RWPE2 (cell line): ENCODE results near the gene EPS8L1.

Experiments used
- ATAC-seq: fragments of 200-7000 bp; cut with Tn5 transposase; 3 replicates; pipeline ENCODE4 v1.9.1; 2021; ENCODE audit warnings: low read depth
- DNase-seq: peaks from one replicate; pipeline ENCODE4 v3.0.0-alpha.2; 2020; ENCODE audit warnings: low spot score
- H3K27ac ChIP-seq: fragments of 450-650 bp; 2 replicates; pipeline ENCODE4 v1.5.1; 2017; ENCODE audit warnings: mild to moderate bottlenecking; ENCODE audit not compliant: poor library complexity, severe bottlenecking
- H3K27me3 ChIP-seq: fragments of 250-450 bp; sonication (Bioruptor Pico); 2 replicates; pipeline ENCODE4 v1.5.1; 2021; ENCODE audit warnings: mild to moderate bottlenecking, moderate library complexity; ENCODE audit not compliant: insufficient read depth, poor library complexity, severe bottlenecking
- H3K36me3 ChIP-seq: fragments of 250-450 bp; sonication (Bioruptor Pico); 2 replicates; pipeline ENCODE4 v1.5.1; 2020; ENCODE audit warnings: low read depth, mild to moderate bottlenecking, moderate library complexity
- H3K4me1 ChIP-seq: fragments of 250-450 bp; sonication (Bioruptor Pico); 2 replicates; pipeline ENCODE4 v1.5.1; 2021; ENCODE audit warnings: mild to moderate bottlenecking, moderate library complexity; ENCODE audit not compliant: insufficient read depth, poor library complexity, severe bottlenecking
- H3K4me3 ChIP-seq: fragments of 250-450 bp; sonication (Bioruptor Pico); 2 replicates; pipeline ENCODE4 v1.5.1; 2021; ENCODE audit warnings: mild to moderate bottlenecking, moderate library complexity; ENCODE audit not compliant: severe bottlenecking
- H3K9me3 ChIP-seq: fragments of 250-450 bp; sonication (Bioruptor Pico); 2 replicates; pipeline ENCODE4 v1.5.1; 2021; ENCODE audit warnings: mild to moderate bottlenecking, moderate library complexity; ENCODE audit not compliant: severe bottlenecking
- TF ChIP-seq, protein P1 (sequence below): fragments of 450-650 bp; IDR thresholded peaks from one replicate; pipeline ENCODE4 v1.5.1; 2017; ENCODE audit warnings: mild to moderate bottlenecking, moderate library complexity; ENCODE audit not compliant: poor library complexity, severe bottlenecking

Gene EPS8L1

GRCh38 chr19:55116859-55117662 is 41.4 kb downstream of the EPS8L1 start, which contains the start of gene PPP1R12C:
PPP1R12C (minus strand) TSS chr19:55117637; CDS start chr19:55117543, 94 bp downstream.
- peak within 1 kb of the TSS; percentile 49 for H3K27ac ChIP-seq
- no peaks in the 10 kb centered on the region for H3K27me3 ChIP-seq
- no peaks in the 10 kb centered on the region for H3K36me3 ChIP-seq
- DNase-seq (no peak), ATAC-seq (no peak)
- no peaks in the 10 kb centered on the region for H3K9me3 ChIP-seq
- H3K4me1 ChIP-seq, result peaks cover 10% of the 10 kb centered on the region
- peak within 1 kb of the TSS; percentile 92 for H3K4me3 ChIP-seq
- TF ChIP-seq, protein P1, sequence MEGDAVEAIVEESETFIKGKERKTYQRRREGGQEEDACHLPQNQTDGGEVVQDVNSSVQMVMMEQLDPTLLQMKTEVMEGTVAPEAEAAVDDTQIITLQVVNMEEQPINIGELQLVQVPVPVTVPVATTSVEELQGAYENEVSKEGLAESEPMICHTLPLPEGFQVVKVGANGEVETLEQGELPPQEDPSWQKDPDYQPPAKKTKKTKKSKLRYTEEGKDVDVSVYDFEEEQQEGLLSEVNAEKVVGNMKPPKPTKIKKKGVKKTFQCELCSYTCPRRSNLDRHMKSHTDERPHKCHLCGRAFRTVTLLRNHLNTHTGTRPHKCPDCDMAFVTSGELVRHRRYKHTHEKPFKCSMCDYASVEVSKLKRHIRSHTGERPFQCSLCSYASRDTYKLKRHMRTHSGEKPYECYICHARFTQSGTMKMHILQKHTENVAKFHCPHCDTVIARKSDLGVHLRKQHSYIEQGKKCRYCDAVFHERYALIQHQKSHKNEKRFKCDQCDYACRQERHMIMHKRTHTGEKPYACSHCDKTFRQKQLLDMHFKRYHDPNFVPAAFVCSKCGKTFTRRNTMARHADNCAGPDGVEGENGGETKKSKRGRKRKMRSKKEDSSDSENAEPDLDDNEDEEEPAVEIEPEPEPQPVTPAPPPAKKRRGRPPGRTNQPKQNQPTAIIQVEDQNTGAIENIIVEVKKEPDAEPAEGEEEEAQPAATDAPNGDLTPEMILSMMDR, result no peak

DNA sequence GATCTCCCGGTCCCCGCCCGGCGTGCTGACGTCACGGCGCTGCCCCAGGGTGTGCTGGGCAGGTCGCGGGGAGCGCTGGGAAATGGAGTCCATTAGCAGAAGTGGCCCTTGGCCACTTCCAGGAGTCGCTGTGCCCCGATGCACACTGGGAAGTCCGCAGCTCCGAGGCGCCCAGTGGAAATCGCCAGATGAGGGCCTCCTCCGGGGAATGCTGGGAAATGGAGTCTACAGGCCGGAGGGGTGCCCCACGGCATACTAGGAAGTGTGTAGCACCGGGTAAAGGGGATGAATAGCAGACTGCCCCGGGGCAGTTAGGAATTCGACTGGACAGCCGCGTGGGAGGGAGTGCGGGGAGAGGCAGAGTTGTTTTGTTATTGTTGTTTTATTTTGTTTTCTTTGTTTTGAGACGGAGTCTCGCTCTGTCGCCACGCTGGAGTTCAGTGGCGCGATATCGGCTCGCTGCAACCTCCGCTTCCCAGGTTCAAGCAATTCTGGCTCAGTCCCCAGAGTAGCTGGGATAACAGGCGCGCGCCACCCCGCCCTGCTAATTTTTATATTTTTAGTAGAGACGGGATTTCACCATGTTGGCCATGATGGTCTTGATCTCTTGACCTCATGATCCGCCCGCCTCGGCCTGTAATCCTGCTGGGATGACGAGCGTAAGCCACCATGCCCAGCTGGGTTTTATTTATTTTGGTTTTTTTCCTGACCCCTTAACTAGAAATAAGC is 42.2 kb downstream of the EPS8L1 start:
- DNase-seq (peak; percentile 98), ATAC-seq (peak; percentile 95)
- no peaks in the 10 kb centered on the region for H3K27me3 ChIP-seq
- H3K4me1 ChIP-seq, result peaks cover 10% of the 10 kb centered on the region
- TF ChIP-seq, protein P1, result no peak
- H3K9me3 ChIP-seq, result no peaks in the 10 kb centered on the region
- peak overlapping the region; percentile 92 for H3K4me3 ChIP-seq
- no peaks in the 10 kb centered on the region for H3K36me3 ChIP-seq
- peak overlapping the region; percentile 49 for H3K27ac ChIP-seq

- H3K27ac ChIP-seq, result peak overlapping the region; percentile 49
- H3K4me1 ChIP-seq, result peaks cover 10% of the 10 kb centered on the region
- no peaks in the 10 kb centered on the region for H3K36me3 ChIP-seq
- H3K27me3 ChIP-seq, result no peaks in the 10 kb centered on the region
- H3K4me3 ChIP-seq, result peak overlapping the region; percentile 92
- ATAC-seq (no peak), DNase-seq (no peak)
- TF ChIP-seq, protein P1, result no peak
- H3K9me3 ChIP-seq, result no peaks in the 10 kb centered on the region
Measured at GRCh38 chr19:55118401-55118991, 42.8 kb downstream of the EPS8L1 start.

DNA sequence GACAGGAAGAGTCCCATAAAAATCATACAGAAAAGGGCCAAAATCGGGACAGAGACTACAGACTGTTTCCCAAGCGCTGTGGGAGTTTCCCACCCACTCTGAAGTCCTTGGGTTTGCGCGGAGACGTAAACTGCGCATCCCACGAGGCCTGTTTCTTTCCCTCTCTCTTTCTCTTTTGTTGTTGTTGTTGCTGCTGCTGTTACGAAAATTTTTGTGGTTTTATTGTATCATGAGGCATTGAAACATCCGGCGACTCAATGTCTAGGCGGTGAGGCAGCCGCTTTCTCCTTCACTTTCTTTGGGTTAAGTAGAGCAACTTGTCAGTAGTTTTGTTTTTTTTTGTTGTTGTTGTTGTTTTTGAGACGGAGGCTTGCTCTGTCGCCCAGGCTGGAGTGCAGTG is 43.4 kb downstream of the EPS8L1 start:
- peaks cover 10% of the 10 kb centered on the region for H3K4me1 ChIP-seq
- no peaks in the 10 kb centered on the region for H3K36me3 ChIP-seq
- DNase-seq (no peak), ATAC-seq (no peak)
- TF ChIP-seq, protein P1, result no peak
- H3K27me3 ChIP-seq, result no peaks in the 10 kb centered on the region
- no peaks in the 10 kb centered on the region for H3K9me3 ChIP-seq
- H3K4me3 ChIP-seq, result no peak overlapping the region
- H3K27ac ChIP-seq, result no peak overlapping the region
